Measurements from ENCODE around the gene NREP. TPM values are rescaled to one million over a fixed set of nuclear protein-coding genes. Genes with fewer than 3 reads are reported as not detected.
A peak's percentile ranks its signal among the peaks of the same experiment; 100 is the strongest.

Gene NREP
- total and polyA plus RNA-seq, 10 donors: 12.9 to 54.5 (median 32.9) TPM

DNA sequence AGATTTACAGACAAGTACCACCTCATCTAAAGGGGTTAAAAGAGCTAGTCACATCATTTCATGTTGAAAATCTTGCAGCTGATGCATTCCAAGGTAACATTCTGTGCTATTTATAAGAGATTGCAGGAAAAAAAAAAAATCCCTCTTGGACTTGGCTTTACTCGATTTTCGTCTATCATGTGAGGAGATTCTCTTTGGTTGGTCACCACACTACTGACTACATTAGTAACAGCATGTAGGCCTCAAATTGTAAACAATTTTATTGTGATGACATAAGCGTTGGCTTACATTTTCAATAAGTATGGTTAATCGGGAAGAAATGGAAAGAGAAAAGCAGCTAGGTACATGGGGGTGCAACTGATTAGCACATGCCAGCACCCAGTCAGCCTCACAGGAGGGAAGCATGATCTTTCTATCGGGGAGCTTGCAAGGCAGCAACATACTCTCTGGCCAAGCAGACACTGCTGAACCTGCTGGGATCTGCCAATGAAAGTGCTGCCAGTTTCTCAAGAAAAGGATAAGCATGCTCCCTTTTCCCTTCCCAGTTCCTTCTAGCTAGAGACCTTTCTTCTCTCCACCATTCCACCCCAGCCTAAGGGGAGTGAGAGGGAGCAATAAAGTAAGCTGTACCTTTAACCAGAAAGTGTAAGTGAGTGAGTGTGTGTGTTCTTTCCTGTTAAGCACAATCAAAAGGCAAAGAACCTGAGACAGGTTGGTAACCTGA is 7.5 kb downstream of the NREP start:
- peaks cover 0 to 19% (median 7%) of the 10 kb centered on the region in 6 donors for H3K4me1 ChIP-seq
- H3K27ac ChIP-seq: peak overlapping the region in 3 of 8 donors; percentile 27 to 65 (median 46)
- intact Hi-C loops (cut with DNase I; ENCODE audit: low total_unique reads): loop anchor here (10.0 kb wide), 1 partner anchor 395 kb away; no protein-coding TSS in a partner anchor
- no peak for DNase-seq
- WGBS, 5 donors: 83 to 94% (median 86%) methylated on average over 5 of the region's 5 CpGs
- H3K27me3 ChIP-seq (replicated peaks in 1 of 7): no peaks in the 10 kb centered on the region
- H3K9me3 ChIP-seq: no peaks in the 10 kb centered on the region
- H3K36me3 ChIP-seq: no peaks in the 10 kb centered on the region
- H3K4me3 ChIP-seq: no peak overlapping the region
- no peak for TF ChIP-seq POLR2A (IDR thresholded peaks at IDR 0.05)
- TF ChIP-seq, protein P1, sequence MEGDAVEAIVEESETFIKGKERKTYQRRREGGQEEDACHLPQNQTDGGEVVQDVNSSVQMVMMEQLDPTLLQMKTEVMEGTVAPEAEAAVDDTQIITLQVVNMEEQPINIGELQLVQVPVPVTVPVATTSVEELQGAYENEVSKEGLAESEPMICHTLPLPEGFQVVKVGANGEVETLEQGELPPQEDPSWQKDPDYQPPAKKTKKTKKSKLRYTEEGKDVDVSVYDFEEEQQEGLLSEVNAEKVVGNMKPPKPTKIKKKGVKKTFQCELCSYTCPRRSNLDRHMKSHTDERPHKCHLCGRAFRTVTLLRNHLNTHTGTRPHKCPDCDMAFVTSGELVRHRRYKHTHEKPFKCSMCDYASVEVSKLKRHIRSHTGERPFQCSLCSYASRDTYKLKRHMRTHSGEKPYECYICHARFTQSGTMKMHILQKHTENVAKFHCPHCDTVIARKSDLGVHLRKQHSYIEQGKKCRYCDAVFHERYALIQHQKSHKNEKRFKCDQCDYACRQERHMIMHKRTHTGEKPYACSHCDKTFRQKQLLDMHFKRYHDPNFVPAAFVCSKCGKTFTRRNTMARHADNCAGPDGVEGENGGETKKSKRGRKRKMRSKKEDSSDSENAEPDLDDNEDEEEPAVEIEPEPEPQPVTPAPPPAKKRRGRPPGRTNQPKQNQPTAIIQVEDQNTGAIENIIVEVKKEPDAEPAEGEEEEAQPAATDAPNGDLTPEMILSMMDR (IDR thresholded peaks at IDR 0.05 in 8 of 11, conservative IDR thresholded peaks at IDR 0.05 in 3 of 11): no peak
- TF ChIP-seq POLR2AphosphoS5 (IDR thresholded peaks at IDR 0.05): no peak

DNA sequence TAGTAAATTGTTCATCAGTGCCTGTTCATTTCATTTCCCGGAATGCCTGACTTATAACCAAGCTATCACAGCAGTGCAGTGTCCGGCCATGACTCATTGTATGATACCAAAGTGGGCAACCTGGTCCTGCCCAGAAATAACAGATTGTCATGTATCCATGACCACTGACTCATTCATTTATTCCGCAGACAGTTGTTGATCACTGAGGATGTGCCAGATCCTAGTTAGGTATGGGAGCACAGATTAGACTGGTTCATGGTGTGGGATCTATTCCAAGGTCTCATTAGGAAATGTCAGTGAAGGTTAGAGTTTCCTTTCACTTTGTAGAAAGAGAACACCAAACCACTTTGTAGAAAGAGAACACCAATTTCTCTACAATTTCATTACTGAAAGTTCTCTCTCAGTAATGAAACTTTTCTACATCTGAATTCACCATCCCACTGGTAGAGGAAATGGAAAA is 8.7 kb downstream of the NREP start:
- peak overlapping the region in 7 of 8 donors; percentile 0 to 74 (median 64) for H3K27ac ChIP-seq
- peaks cover 0 to 19% (median 8%) of the 10 kb centered on the region in 6 donors for H3K4me1 ChIP-seq
- H3K36me3 ChIP-seq: no peaks in the 10 kb centered on the region
- TF ChIP-seq, protein P1 (IDR thresholded peaks at IDR 0.05 in 8 of 11, conservative IDR thresholded peaks at IDR 0.05 in 3 of 11): no peak
- TF ChIP-seq POLR2AphosphoS5 (IDR thresholded peaks at IDR 0.05): peak in 1 of 3 donors; percentile 39
- TF ChIP-seq POLR2A (IDR thresholded peaks at IDR 0.05): no peak
- 60 to 87% (median 77%) methylated on average over 3 of the region's 3 CpGs for WGBS, 5 donors
- no peaks in the 10 kb centered on the region for H3K9me3 ChIP-seq
- no peak overlapping the region for H3K4me3 ChIP-seq
- intact Hi-C loops (cut with DNase I; ENCODE audit: low total_unique reads): no loop called here
- no peaks in the 10 kb centered on the region for H3K27me3 ChIP-seq (replicated peaks in 1 of 7)
- DNase-seq: no peak

DNA sequence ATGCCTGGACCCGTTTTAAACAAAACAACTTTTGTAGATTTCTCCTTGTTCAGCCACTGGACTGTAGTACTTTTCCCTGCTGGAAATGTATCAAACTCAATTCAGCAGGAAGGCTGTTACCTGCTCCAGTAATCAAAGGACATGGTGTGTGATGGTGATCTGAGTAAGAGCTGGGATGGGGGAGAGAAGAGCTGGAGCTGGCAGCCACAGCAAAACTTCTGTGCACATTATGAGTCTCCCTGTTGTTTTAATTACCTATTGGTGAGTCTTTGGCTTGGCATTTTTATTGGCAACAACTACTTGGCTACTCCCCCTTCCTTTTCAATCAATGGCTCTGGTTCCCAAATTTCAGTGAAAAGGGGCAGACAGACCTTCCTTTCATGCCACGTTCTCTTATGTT is 9.7 kb downstream of the NREP start:
- 69 to 93% (median 89%) methylated on average over 2 of the region's 2 CpGs for WGBS, 5 donors
- Histone ChIP-seq H3K4me1 (peaks cover 0 to 27% (median 13%) of the 10 kb centered on the region in 6 donors), H3K27me3 (replicated peaks in 1 of 7) (no peaks in the 10 kb centered on the region), H3K36me3 (no peaks in the 10 kb centered on the region), H3K4me3 (no peak overlapping the region), H3K27ac (peak overlapping the region in 5 of 8 donors; percentile 46 to 74 (median 65)), H3K9me3 (no peaks in the 10 kb centered on the region)
- TF ChIP-seq POLR2AphosphoS5 (IDR thresholded peaks at IDR 0.05) (no peak), POLR2A (IDR thresholded peaks at IDR 0.05) (no peak)
- TF ChIP-seq, protein P1 (IDR thresholded peaks at IDR 0.05 in 8 of 11, conservative IDR thresholded peaks at IDR 0.05 in 3 of 11): no peak
- no peak for DNase-seq
- intact Hi-C loops (cut with DNase I; ENCODE audit: low total_unique reads): no loop called here

DNA sequence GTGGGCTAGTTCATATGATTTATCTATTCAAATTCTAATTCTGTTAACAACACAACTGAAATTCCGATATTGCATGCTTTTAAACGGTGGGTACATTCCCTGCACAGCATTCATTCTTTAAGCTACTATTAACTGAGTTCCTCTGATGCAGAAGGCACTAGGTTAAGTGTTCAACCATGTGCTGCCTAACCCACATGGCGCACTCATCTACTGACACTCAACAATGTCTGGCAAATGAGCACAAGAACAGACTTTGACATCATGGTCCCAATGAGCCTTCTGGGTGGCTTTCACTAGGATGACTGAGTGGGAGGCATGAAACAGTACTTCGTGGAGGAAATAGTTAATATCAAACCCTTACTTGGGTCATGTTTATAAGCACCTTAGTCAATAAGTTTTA is 10.2 kb downstream of the NREP start:
- no peak for DNase-seq
- TF ChIP-seq, protein P1 (IDR thresholded peaks at IDR 0.05 in 8 of 11, conservative IDR thresholded peaks at IDR 0.05 in 3 of 11): no peak
- TF ChIP-seq POLR2AphosphoS5 (IDR thresholded peaks at IDR 0.05) (no peak), POLR2A (IDR thresholded peaks at IDR 0.05) (no peak)
- H3K27ac ChIP-seq: no peak overlapping the region
- peaks cover 0 to 32% (median 17%) of the 10 kb centered on the region in 6 donors for H3K4me1 ChIP-seq
- no peaks in the 10 kb centered on the region for H3K9me3 ChIP-seq
- 80 to 94% (median 88%) methylated on average over 4 of the region's 4 CpGs for WGBS, 5 donors
- H3K36me3 ChIP-seq: no peaks in the 10 kb centered on the region
- H3K27me3 ChIP-seq (replicated peaks in 1 of 7): no peaks in the 10 kb centered on the region
- no peak overlapping the region for H3K4me3 ChIP-seq
- intact Hi-C loops (cut with DNase I; ENCODE audit: low total_unique reads): no loop called here

All from spleen (tissue), 11 donors.